IMR-90 (cell line): Measurements from ENCODE around the gene SPRR1B.

ENCODE experiments used
- BHLHE40 ChIP-seq: fragments of 150-350 bp; IDR thresholded peaks from 2 replicates; pipeline ENCODE4 v1.6.1; 2016; ENCODE audit warnings: mild to moderate bottlenecking, low read depth, low read length
- CHD1 ChIP-seq: IDR thresholded peaks from 2 replicates; pipeline ENCODE4 v1.6.1; 2012; ENCODE audit warnings: low read depth, low read length, improper control_type of control experiment
- MAFK ChIP-seq: IDR thresholded peaks from 2 replicates; pipeline ENCODE4 v1.6.1; 2012; ENCODE audit warnings: low read depth, low read length, improper control_type of control experiment
- MXI1 ChIP-seq: IDR thresholded peaks from 2 replicates; pipeline ENCODE4 v1.6.1; 2012; ENCODE audit warnings: low read depth, mild to moderate bottlenecking, low read length, moderate library complexity, borderline replicate concordance
- NFE2L2 ChIP-seq: fragments of 150-350 bp; IDR thresholded peaks from 2 replicates; pipeline ENCODE4 v1.6.1; 2016; ENCODE audit warnings: low read depth, mild to moderate bottlenecking, low read length
- POLR2A ChIP-seq: IDR thresholded peaks from 2 replicates; pipeline ENCODE4 v1.6.1; 2012; ENCODE audit warnings: mild to moderate bottlenecking, low read depth, low read length
- RAD21 ChIP-seq: IDR thresholded peaks from 2 replicates; pipeline ENCODE4 v1.6.1; 2012; ENCODE audit warnings: low read length, improper control_type of control experiment
- RFX5 ChIP-seq: IDR thresholded peaks from 2 replicates; pipeline ENCODE4 v1.8.0; 2012; ENCODE audit warnings: low read depth, mild to moderate bottlenecking, low read length, moderate library complexity
- SMC3 ChIP-seq: fragments of 150-350 bp; IDR thresholded peaks from 2 replicates; pipeline ENCODE4 v1.6.1; 2016; ENCODE audit warnings: low read depth, mild to moderate bottlenecking, antibody characterized with exemption, low read length, moderate library complexity
- TF ChIP-seq, protein P1 (sequence below): conservative IDR thresholded peaks from 2 replicates; pipeline ENCODE4 v1.5.1; 2012; ENCODE audit warnings: mild to moderate bottlenecking, low read depth, low read length, improper control_type of control experiment

- no peak for TF ChIP-seq MXI1
- TF ChIP-seq, protein P1, sequence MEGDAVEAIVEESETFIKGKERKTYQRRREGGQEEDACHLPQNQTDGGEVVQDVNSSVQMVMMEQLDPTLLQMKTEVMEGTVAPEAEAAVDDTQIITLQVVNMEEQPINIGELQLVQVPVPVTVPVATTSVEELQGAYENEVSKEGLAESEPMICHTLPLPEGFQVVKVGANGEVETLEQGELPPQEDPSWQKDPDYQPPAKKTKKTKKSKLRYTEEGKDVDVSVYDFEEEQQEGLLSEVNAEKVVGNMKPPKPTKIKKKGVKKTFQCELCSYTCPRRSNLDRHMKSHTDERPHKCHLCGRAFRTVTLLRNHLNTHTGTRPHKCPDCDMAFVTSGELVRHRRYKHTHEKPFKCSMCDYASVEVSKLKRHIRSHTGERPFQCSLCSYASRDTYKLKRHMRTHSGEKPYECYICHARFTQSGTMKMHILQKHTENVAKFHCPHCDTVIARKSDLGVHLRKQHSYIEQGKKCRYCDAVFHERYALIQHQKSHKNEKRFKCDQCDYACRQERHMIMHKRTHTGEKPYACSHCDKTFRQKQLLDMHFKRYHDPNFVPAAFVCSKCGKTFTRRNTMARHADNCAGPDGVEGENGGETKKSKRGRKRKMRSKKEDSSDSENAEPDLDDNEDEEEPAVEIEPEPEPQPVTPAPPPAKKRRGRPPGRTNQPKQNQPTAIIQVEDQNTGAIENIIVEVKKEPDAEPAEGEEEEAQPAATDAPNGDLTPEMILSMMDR: no peak
- TF ChIP-seq CHD1: no peak
- no peak for TF ChIP-seq POLR2A
- no peak for TF ChIP-seq BHLHE40
- TF ChIP-seq RFX5: no peak
- no peak for TF ChIP-seq SMC3
- TF ChIP-seq RAD21: no peak
- TF ChIP-seq MAFK: no peak
- TF ChIP-seq NFE2L2: no peak
Observed at GRCh38 chr1:152983234-152983633, 47.8 kb upstream of the SPRR1B start.
